Left cardiac atrium (tissue), 4 donors: ENCODE results near the gene METTL16. TPM values are rescaled to one million over a fixed set of nuclear protein-coding genes. Genes with fewer than 3 reads are reported as not detected.

ENCODE experiments used
- ATAC-seq, 2 donors: fragments of 200-7000 bp; cut with Tn5 transposase; one replicate each; pipeline ENCODE4 v1.9.1; 2020; ENCODE audit warnings: mild to moderate bottlenecking in 2 of 2, moderate library complexity in 2 of 2
- DNase-seq: peaks from one replicate; pipeline ENCODE4 v3.0.0-alpha.2; 2020
- intact Hi-C, 2 donors: fragments of 100-400 bp; cut with DNase I; formaldehyde crosslinking; loops; one replicate each; pipeline versions ENCODE4 v1.14.1 to v1.15.1; 2022 to 2023
- total RNA-seq, 2 donors: library from RNA; stranded (reverse); fragmentation: NEBNext Ultra II Directional; extraction: Animal tissue kit (Norgen Biotek cat#: 25700); gene quantifications; one replicate each; pipeline ENCODE4 v1.2.1, GENCODE V29; 2021
- donor health status: DM: no; HTN: yes; CAD: no.
- donor health status: DM: no; HTN: yes; CAD: no; lungs with severe emphysema.
- donor health status: DM: yes; HTN: yes; CAD: no.
- donor health status: Dilated cardiomyopathy.

METTL16 gene
- total RNA-seq, 2 donors from 2014 or later: 19.2 to 22.7 TPM

- DNase-seq: no peak
- ATAC-seq: no peak
- intact Hi-C loops: no loop called here
Measured at GRCh38 chr17:2377659-2378058, 134.0 kb downstream of the METTL16 start.

GRCh38 chr17:2376107-2376506, 135.6 kb downstream of the METTL16 start:
- ATAC-seq (no peak), DNase-seq (no peak)
- intact Hi-C loops: no loop called here

GRCh38 chr17:2375406-2375805, 136.3 kb downstream of the METTL16 start:
- ATAC-seq (no peak), DNase-seq (no peak)

GRCh38 chr17:2374549-2375285, 137.0 kb downstream of the METTL16 start:
- ATAC-seq (no peak), DNase-seq (no peak)

More at GRCh38 chr17:2375406-2375805, 136.3 kb downstream of the METTL16 start:
- intact Hi-C loops: no loop called here

GRCh38 chr17:2373179-2373578, 138.5 kb downstream of the METTL16 start:
- ATAC-seq (no peak), DNase-seq (no peak)
- intact Hi-C loops: no loop called here

More at GRCh38 chr17:2374549-2375285, 137.0 kb downstream of the METTL16 start:
- intact Hi-C loops: no loop called here

GRCh38 chr17:2372681-2373080, 139.0 kb downstream of the METTL16 start:
- intact Hi-C loops: no loop called here
- DNase-seq (no peak), ATAC-seq (no peak)

GRCh38 chr17:2372180-2372579, 139.5 kb downstream of the METTL16 start:
- intact Hi-C loops: no loop called here
- DNase-seq (no peak), ATAC-seq (no peak)

- no peak for DNase-seq
- no peak for ATAC-seq
- intact Hi-C loops: no loop called here
Measured at GRCh38 chr17:2371183-2372130, 140.2 kb downstream of the METTL16 start.

- no peak for ATAC-seq
- no peak for DNase-seq
- intact Hi-C loops: no loop called here
Measured at GRCh38 chr17:2370211-2370589, 141.5 kb downstream of the METTL16 start.

- peak; percentile 3 to 17 for ATAC-seq
- intact Hi-C loops: loop anchor here in 1 of 2 donors (10.0 kb wide), 1 partner anchor 45 kb away; no protein-coding TSS in a partner anchor
Measured at GRCh38 chr17:2369551-2370210, 142.0 kb downstream of the METTL16 start.

GRCh38 chr17:2369039-2369438, 142.6 kb downstream of the METTL16 start:
- intact Hi-C loops: loop anchor here in 1 of 2 donors (10.0 kb wide), 1 partner anchor 46 kb away; no protein-coding TSS in a partner anchor
- DNase-seq (no peak), ATAC-seq (no peak)

More at GRCh38 chr17:2369551-2370210, 142.0 kb downstream of the METTL16 start:
- DNase-seq: no peak

- no peak for DNase-seq
- peak in 1 of 2 donors; percentile 45 for ATAC-seq
- intact Hi-C loops: loop anchor here in 1 of 2 donors (10.0 kb wide), 1 partner anchor 46 kb away; no protein-coding TSS in a partner anchor
Measured at GRCh38 chr17:2368359-2368758, 143.3 kb downstream of the METTL16 start.

- no peak for ATAC-seq
- intact Hi-C loops: loop anchor here in 1 of 2 donors (10.0 kb wide), 1 partner anchor 48 kb away; no protein-coding TSS in a partner anchor
- no peak for DNase-seq
Measured at GRCh38 chr17:2366747-2367494, 144.8 kb downstream of the METTL16 start.

Other genes with a start within 250 kb of the METTL16 start
- gene SMG6, start 208.1 kb downstream of the METTL16 start, total RNA-seq: 10 to 100 TPM; 22.3 to 23.0 TPM
- gene SRR, start 207.9 kb downstream of the METTL16 start, total RNA-seq: 10 to 100 TPM in 1 of 2 donors, 1 to 10 TPM in 1; 8.7 to 14.5 TPM
- 10 to 100 TPM; 15.9 to 25.3 TPM for gene TSR1, start 175.4 kb downstream of the METTL16 start, total RNA-seq
- gene SGSM2, start 174.4 kb downstream of the METTL16 start, total RNA-seq: 10 to 100 TPM; 30.7 to 35.5 TPM
- 10 to 100 TPM; 11.2 to 12.7 TPM for gene MNT, start 110.8 kb downstream of the METTL16 start, total RNA-seq
- gene PAFAH1B1, start 81.8 kb upstream of the METTL16 start, total RNA-seq: 100 to 1,000 TPM in 1 of 2 donors, 10 to 100 TPM in 1; 84.0 to 120 TPM
- 100 to 1,000 TPM in 1 of 2 donors, 10 to 100 TPM in 1; 98.4 to 118 TPM for gene CLUH, start 199.9 kb upstream of the METTL16 start, total RNA-seq
- under 1 TPM; 0.06 to 0.13 TPM for gene CCDC92B, start 237.8 kb upstream of the METTL16 start, total RNA-seq